Vagina (tissue), 2 donors: ENCODE data around the gene MYLK. TPM values are rescaled to one million over a fixed set of nuclear protein-coding genes. Genes with fewer than 3 reads are reported as not detected.
"Not testable (repeated sequence)": the region's sequence is repeated elsewhere in the genome, so short reads cannot be mapped to it uniquely, and the experiment has no call there.

Experiments used
- DNase-seq, 2 donors: peaks; one replicate each; pipeline ENCODE4 v3.0.0-alpha.2; 2017; ENCODE audit errors: extremely low spot score in 2 of 2
- H3K27ac ChIP-seq: fragments of 200-600 bp; sonication (generic); one replicate; pipeline ENCODE4 v1.5.1; 2019
- H3K27me3 ChIP-seq: fragments of 200-600 bp; sonication (generic); one replicate; pipeline ENCODE4 v1.5.1; 2019
- H3K36me3 ChIP-seq, 2 donors: fragments of 200-600 bp; sonication (generic); one replicate each; pipeline ENCODE4 v1.5.1; 2017 to 2019
- H3K4me1 ChIP-seq: fragments of 200-600 bp; sonication (generic); one replicate; pipeline ENCODE4 v1.5.1; 2019
- H3K4me3 ChIP-seq, 2 donors: fragments of 200-600 bp; sonication (generic); 1 replicate in 1 of 2; 2 replicates in 1 of 2; pipeline ENCODE4 v1.5.1; 2016 to 2019
- H3K9me3 ChIP-seq: fragments of 200-600 bp; sonication (generic); one replicate; pipeline ENCODE4 v1.5.1; 2019
- POLR2A ChIP-seq, 2 donors: fragments of 450-650 bp; IDR thresholded peaks; one replicate each; pipeline ENCODE4 v1.6.1; 2017; ENCODE audit warnings: antibody characterized with exemption in 2 of 2, mild to moderate bottlenecking in 2 of 2, moderate library complexity in 2 of 2
- POLR2AphosphoS5 ChIP-seq, 2 donors: sonication (generic); formaldehyde crosslinking; IDR thresholded peaks; one replicate each; pipeline ENCODE4 v1.9.0; 2017; ENCODE audit warnings: antibody characterized with exemption in 2 of 2, mild to moderate bottlenecking in 2 of 2, low read depth in 1 of 2; ENCODE audit not compliant: insufficient read depth in 1 of 2
- intact Hi-C: fragments of 100-400 bp; cut with DNase I; formaldehyde crosslinking; loops from one replicate; pipeline ENCODE4 v1.15.1; 2023
- total RNA-seq: library from RNA; depleted of rRNA; stranded (reverse); fragments of >200 nt; gene quantifications from one replicate; pipeline ENCODE4 v1.2.3, GENCODE V29; 2016
- TF ChIP-seq, protein P1 (sequence below), 3 experiments: fragments of 450-650 bp in 2 of 3; fragments of 200-600 bp in 1 of 3; sonication (generic) in 1 of 3; IDR thresholded peaks; one replicate each; pipeline ENCODE4 v1.5.1; 2017 to 2019; ENCODE audit warnings: antibody characterized with exemption in 3 of 3, mild to moderate bottlenecking in 2 of 3, moderate library complexity in 2 of 3

MYLK gene
- total RNA-seq, 1 donor from 2014 or later: 352 TPM

- Histone ChIP-seq H3K36me3 (no peaks in the 10 kb centered on the region), H3K27ac (no peak overlapping the region), H3K4me1 (peaks cover 8% of the 10 kb centered on the region), H3K4me3 (no peak overlapping the region), H3K9me3 (no peaks in the 10 kb centered on the region), H3K27me3 (no peaks in the 10 kb centered on the region)
- DNase-seq: no peak
- intact Hi-C loops: no loop called here
- TF ChIP-seq POLR2AphosphoS5 (IDR thresholded peaks at IDR 0.05; ENCODE audit: insufficient read depth in 1 of 2, low read depth in 1 of 2) (no peak), POLR2A (IDR thresholded peaks at IDR 0.05) (no peak)
- TF ChIP-seq, protein P1, sequence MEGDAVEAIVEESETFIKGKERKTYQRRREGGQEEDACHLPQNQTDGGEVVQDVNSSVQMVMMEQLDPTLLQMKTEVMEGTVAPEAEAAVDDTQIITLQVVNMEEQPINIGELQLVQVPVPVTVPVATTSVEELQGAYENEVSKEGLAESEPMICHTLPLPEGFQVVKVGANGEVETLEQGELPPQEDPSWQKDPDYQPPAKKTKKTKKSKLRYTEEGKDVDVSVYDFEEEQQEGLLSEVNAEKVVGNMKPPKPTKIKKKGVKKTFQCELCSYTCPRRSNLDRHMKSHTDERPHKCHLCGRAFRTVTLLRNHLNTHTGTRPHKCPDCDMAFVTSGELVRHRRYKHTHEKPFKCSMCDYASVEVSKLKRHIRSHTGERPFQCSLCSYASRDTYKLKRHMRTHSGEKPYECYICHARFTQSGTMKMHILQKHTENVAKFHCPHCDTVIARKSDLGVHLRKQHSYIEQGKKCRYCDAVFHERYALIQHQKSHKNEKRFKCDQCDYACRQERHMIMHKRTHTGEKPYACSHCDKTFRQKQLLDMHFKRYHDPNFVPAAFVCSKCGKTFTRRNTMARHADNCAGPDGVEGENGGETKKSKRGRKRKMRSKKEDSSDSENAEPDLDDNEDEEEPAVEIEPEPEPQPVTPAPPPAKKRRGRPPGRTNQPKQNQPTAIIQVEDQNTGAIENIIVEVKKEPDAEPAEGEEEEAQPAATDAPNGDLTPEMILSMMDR (IDR thresholded peaks at IDR 0.05): no peak
Measured at GRCh38 chr3:123740391-123740822, 143.7 kb downstream of the MYLK start.

- no peak for TF ChIP-seq POLR2A (IDR thresholded peaks at IDR 0.05)
- no peak for TF ChIP-seq POLR2AphosphoS5 (IDR thresholded peaks at IDR 0.05; ENCODE audit: insufficient read depth in 1 of 2, low read depth in 1 of 2)
- TF ChIP-seq, protein P1 (IDR thresholded peaks at IDR 0.05): no peak
- H3K4me1 ChIP-seq: peaks cover 8% of the 10 kb centered on the region
- no peaks in the 10 kb centered on the region for H3K36me3 ChIP-seq
- no peak overlapping the region for H3K27ac ChIP-seq
- DNase-seq: no peak
- no peaks in the 10 kb centered on the region for H3K9me3 ChIP-seq
- intact Hi-C loops: no loop called here
- no peaks in the 10 kb centered on the region for H3K27me3 ChIP-seq
- no peak overlapping the region for H3K4me3 ChIP-seq
Measured at GRCh38 chr3:123739754-123740153, 144.4 kb downstream of the MYLK start.

DNA sequence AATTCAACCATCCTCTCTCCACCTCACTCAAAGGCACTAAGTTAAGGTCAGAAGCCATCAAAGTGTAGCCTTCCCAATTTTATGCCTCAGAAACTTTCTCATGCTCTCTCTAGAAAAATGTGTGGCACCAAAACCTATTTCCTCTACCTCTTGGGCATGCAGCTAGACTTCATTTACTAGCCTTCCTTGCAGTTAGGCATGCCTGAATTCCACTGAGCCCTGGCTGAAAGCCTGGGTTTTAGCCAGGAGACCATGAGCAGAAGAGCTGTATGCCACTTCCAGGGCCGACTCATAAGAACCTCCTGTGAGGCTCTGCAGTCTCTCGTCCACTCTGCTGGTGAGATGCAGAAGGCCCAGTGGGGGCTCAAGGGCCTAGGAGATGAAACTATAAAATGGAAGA, 145.0 kb downstream of the MYLK start:
- TF ChIP-seq POLR2A (IDR thresholded peaks at IDR 0.05): no peak
- TF ChIP-seq POLR2AphosphoS5 (IDR thresholded peaks at IDR 0.05; ENCODE audit: insufficient read depth in 1 of 2, low read depth in 1 of 2): no peak
- TF ChIP-seq, protein P1 (IDR thresholded peaks at IDR 0.05): no peak

DNA sequence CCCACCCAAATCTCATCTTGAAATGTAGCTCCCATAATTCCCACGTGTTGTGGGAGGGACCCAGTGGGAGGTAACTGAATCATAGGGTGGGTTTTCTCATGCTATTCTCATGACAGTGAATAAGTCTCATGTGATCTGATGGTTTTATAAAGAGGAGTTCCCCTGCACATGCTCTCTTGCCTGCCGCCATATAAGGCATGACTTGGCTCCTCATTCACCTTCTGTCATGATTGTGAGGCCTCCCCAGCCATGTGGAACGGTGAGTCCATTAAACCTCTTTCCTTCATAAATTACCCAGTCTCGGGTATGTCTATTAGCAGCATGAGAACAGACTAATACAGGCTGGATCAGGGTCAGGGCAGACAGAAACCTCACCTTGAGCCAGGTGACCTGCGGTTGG, 145.6 kb downstream of the MYLK start:
- H3K4me1 ChIP-seq, H3K27me3 ChIP-seq, H3K9me3 ChIP-seq, DNase-seq, H3K36me3 ChIP-seq, intact Hi-C loops, H3K27ac ChIP-seq, H3K4me3 ChIP-seq: not testable (repeated sequence)

More for the DNA sequence above, 145.0 kb downstream of the MYLK start:
- Histone ChIP-seq H3K27me3 (no peaks in the 10 kb centered on the region), H3K27ac (no peak overlapping the region), H3K4me3 (no peak overlapping the region), H3K9me3 (no peaks in the 10 kb centered on the region), H3K36me3 (no peaks in the 10 kb centered on the region), H3K4me1 (peaks cover 8% of the 10 kb centered on the region)
- DNase-seq: no peak
- intact Hi-C loops: no loop called here

GRCh38 chr3:123737168-123737567, 147.0 kb downstream of the MYLK start:
- Histone ChIP-seq H3K9me3 (no peaks in the 10 kb centered on the region), H3K4me3 (no peak overlapping the region), H3K27ac (no peak overlapping the region), H3K36me3 (no peaks in the 10 kb centered on the region), H3K27me3 (no peaks in the 10 kb centered on the region), H3K4me1 (peaks cover 8% of the 10 kb centered on the region)
- TF ChIP-seq POLR2A (IDR thresholded peaks at IDR 0.05) (no peak), POLR2AphosphoS5 (IDR thresholded peaks at IDR 0.05; ENCODE audit: insufficient read depth in 1 of 2, low read depth in 1 of 2) (no peak)
- TF ChIP-seq, protein P1 (IDR thresholded peaks at IDR 0.05): no peak
- intact Hi-C loops: no loop called here
- no peak for DNase-seq

DNA sequence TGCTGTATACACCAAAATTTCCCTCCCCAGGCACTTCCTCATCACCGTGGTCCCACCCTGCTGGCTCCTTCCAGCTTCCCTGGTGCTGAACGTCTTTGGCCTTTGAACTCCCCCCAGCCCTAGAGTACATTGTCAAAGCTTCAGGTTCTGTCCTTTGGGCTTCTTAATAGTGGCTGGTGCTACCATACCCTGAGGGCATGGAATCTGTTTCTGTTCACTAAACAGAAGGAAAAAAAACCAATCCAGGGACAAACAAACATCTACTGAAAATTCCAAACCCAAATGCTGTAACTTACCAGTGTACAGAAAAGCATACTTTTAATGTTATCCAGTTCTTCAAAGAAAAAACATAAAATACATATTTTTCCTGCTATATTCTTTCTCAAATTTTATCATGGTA, 148.7 kb downstream of the MYLK start:
- Histone ChIP-seq H3K36me3 (no peaks in the 10 kb centered on the region), H3K27ac (no peak overlapping the region), H3K27me3 (no peaks in the 10 kb centered on the region), H3K4me3 (no peak overlapping the region), H3K9me3 (no peaks in the 10 kb centered on the region), H3K4me1 (peaks cover 2% of the 10 kb centered on the region)
- no peak for TF ChIP-seq POLR2A (IDR thresholded peaks at IDR 0.05)
- TF ChIP-seq, protein P1 (IDR thresholded peaks at IDR 0.05): no peak
- no peak for TF ChIP-seq POLR2AphosphoS5 (IDR thresholded peaks at IDR 0.05; ENCODE audit: insufficient read depth in 1 of 2, low read depth in 1 of 2)
- DNase-seq: no peak
- intact Hi-C loops: no loop called here
